Fibroblast of skin of back (primary cell): ENCODE data around the gene PTPRC.
A peak's percentile ranks its signal among the peaks of the same experiment; 100 is the strongest.

Experiments
- DNase-seq: peaks from one replicate; pipeline ENCODE4 v3.0.0-alpha.2; 2013

The PTPRC gene

DNA sequence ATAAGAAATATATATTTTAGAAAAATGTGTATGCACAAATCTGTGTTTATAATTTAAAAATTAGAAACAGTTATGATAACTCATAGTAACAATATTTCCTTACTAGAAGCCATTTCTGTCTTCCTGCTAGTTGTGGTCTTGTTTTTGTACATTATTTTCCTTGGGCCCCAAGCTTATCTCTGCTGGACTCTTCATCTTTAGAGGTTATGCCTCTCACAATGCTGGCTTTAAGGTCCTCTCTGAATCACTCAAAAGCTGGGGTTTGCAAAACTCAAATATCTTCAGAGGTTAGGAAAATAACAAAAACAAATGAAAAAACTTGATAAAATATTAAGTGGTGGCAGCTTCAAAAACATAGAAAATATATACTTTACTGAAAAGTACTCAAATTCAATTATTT is 133.8 kb downstream of the PTPRC start:
- DNase-seq = no peak

DNA sequence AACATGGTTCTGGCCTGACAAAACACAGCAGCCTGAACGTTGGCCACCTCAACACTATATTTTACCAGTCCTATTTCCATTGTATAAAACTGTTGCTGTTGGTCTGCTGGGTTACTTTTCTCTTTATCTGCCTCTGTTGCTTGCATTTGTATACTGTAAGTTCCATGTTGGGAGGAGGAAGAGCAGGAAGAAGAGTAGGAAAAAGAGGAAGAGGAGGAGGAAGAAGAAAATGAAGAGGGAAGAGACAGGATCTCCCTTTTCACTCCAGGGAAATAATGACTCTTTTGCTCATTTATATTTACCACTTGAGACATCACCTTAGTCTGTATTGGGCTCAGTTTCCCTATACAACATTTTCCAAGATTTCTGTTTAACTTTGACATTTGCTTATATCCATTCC is 134.2 kb downstream of the PTPRC start:
- no peak for DNase-seq

DNA sequence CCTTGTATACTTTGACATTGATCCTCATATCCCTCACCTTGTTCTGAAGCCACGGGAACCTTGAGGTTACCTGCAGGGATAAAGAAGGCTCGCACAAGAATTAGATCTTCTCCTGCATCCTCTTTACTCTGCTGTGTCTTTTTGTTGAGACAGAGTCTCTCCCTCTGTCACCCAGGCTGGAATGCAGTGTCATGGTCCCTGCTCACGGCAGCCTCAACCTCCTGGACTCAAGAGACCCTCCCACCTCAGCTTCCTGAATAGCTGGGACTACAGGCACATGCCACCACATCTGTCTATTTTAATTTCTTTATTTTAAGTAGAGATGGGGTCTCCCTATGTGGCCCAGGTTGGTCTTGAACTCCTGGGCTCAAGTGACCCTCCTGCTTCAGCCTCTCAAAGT is 134.7 kb downstream of the PTPRC start:
- no peak for DNase-seq

DNA sequence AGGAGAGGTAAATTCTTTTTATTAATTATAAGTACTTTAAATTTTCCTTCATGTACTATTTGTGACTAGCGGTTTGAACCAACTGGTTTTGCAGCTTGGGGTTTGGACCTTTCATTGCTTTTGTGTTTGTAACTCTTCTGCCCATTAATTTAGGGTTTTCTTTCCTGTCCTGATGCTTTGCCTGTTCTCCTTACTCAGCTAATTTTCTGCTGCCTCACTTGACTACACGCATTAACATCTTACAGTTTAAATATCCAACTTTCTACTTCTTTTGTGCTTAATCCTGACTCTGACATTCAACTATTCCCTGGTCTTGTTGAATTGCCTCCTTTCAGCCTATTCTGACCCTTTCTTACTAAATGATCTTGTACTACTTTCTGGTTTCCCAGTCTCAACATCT is 135.6 kb downstream of the PTPRC start:
- no peak for DNase-seq

DNA sequence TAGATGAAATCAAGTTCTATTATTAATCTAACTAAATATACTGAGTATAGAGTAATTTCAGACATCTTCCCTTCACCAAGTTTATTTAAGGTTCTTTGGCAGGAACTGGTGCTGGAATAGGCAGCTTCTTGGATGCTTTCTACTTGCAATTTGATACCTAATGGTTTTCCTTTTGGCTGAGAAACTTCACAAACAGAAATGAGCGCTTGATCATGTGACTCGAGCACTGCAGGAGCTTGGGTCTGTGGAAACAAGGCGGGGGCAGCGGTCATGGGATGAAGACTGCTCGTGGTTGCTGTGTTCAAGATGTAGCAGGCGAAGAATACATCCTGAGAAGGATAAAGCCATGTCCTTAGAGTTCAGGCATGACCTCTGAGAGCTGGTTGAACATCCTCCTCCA is 136.8 kb downstream of the PTPRC start:
- peak; percentile 16 for DNase-seq

DNA sequence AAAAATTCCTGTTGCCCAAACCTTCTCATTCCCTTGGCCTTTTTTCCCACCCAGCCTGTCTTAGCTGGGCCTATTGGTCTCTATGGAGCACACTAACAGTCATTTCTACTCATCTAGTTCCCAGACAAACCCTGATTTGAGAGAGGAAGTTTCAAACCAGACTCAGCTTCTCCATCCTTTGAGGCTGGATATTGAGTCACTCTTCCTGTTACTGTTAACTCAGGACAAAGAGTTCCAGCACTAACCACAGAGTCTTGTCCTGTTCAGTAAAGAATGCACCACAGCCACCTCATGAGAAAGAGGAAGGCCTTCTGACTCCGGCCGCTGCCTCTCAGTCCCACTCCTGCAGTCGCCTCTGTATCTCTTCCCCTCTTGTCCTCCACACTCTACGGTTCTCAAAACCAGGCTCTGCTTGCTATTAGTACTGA is 137.8 kb downstream of the PTPRC start:
- peak; percentile 98 for DNase-seq

DNA sequence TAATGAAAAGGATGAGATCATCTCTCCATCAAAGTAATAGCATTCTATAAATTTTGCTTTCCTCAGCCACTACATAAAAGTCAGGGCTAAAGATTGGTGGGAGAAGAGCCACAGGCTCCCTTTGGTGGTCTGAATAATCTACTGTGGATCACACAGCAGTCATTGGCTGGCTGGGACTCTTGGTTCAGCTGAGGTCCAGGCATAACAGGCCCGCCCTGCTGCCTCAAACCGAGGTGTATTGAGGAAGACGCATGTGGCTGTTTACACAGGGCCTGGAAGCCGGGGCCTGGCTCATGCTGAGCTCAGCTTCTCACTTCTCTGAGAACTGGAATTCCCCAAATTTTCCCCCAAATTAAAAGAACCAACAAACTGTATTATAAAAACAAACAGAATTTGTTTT is 139.2 kb downstream of the PTPRC start:
- no peak for DNase-seq

DNA sequence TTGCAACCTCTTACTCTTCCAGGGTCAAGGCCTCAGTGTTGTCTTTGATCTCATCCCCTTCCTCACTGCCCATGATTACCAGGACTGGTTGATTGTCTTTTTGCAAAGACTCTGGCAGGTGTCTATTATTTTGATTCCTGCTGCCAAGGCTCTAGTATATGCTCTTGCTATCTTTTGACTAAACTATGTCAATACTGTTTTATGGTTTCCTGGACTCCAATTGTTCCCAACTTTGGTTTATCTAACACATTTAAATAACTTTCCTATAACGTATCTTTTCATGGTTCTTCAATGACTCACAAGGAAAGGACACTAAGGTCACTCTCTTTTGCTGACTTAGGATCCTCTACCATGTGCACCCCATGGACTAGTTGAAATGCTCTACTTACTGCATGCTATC is 141.5 kb downstream of the PTPRC start:
- DNase-seq = peak; percentile 48

DNA sequence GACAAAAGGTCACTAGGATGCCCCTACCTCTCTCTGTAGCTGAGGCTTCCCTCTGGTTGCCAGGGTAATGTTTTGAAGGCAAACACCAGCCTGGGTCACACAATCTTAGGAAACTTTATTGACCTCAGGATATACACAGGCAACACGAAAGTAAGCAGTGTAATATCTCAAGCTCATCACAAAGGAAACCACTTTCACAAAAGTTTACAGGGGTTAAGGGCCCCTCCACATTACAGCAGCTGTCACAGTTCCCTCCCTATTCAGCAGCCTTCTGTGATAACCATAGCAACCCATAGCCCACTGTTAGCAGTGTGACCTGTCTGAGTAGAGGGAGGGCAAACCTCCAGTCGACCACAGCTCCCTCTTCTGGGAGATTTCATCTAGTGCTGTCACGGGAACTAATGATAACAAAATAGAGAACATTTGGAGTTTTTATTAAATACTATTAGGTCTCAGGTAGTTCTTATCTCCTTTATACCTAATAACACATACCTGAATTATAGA is 149.8 kb downstream of the PTPRC start:
- DNase-seq = no peak

DNA sequence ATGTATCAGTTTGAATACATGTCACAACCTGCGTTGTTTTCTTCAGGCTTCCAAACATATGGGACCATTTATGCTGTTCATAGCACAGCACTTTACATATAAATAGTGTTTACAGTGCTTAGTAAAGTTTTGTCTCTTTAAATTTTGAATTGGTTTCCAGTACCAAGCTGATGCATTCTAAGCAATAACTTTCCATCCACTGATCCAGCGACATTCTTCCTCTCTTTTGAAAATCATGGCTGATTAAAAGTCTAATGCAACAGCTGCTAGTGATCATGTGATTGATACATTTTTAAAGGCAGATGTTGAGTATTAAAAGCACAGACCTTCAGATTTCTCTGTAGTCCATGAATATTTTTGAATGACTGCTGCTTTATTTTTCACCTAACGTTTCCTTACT is 154.9 kb downstream of the PTPRC start:
- DNase-seq = no peak

DNA sequence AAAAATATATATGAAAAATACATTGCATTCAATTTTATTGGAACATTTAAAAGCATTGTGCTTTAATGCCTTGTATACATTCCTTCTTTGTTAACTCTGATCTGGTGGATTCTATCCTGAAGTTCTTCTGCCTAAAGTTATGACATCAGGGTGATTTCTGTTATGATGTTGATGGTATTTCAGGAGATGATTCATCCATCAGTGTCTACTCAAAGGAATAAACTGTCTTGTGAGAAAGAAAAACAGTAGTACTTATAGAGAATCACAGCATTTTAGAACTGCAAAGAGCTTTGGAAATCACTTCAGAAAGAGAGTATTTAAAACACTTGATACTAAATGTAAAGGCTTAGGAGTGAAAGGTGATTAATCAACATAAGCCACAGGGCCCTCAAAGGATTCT is 155.7 kb downstream of the PTPRC start:
- DNase-seq = peak; percentile 83

DNA sequence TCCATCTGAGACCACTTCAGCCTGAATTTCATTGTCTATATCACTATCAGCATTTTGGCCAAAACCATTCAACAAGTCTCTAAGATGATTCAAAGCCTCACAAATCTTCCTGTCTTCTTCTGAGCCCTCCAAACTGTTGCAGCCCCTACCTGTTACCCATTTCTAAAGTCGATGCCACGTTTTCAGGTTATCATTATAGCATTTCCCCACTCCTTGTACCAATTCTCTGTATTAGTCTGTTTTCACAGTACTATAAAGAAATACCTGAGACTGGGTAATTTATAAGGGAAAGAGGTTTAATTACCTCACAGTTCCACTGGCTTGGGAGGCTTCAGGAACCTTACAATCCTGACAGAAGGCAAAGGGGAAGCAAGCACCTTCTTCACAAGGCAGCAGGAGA is 158.8 kb downstream of the PTPRC start:
- no peak for DNase-seq

DNA sequence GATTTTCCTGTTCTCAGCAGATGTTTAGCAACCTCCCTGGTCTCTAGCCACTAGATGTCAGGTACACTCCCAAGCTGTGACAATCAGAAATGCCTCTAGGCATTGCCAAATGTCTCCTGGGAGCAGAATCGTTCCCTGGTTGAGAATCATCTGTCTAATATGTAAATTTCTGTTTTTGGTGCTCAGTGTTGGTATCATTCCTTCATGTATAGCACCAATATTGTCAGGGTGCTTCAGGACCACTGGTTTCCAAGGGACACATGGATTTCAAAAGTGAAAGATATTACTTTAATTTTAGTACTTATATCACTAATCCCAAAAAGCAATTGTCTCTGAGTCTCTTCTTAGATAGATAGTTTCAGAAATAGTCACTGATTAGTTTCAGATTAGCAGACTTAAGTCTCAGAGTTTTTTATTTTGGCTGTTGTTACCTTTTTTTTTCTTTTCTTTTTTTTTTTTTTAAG is 160.1 kb downstream of the PTPRC start:
- no peak for DNase-seq

DNA sequence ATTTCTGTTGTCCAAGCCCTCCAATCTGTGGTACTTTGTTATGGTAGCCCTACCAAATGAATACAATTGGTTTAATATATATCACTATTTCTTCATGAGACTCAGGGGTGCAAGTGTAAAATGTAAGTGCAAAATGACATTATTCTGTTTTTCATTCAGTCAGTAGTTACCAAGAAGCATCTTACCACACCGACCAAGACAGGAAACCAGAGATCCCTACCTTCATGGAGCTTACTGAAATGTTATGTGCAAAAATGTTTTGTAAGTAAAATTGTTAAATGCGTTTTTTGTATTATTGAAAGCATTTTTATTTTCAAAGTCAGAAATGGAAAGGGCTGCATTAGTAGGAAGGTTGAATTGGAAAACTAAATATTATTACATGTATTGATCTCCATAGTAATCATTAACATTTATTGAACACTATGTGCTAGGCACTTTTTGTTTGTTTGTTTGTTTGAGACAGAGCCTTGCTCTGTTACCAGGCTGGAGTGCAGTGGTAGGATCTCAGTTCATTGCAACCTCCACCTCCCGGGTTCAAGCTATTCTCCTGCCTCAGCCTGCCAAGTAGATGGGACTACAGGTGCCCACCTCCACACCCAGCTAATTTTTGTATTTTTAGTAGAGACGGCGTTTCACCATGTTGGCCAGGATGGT is 166.8 kb downstream of the PTPRC start:
- no peak for DNase-seq

DNA sequence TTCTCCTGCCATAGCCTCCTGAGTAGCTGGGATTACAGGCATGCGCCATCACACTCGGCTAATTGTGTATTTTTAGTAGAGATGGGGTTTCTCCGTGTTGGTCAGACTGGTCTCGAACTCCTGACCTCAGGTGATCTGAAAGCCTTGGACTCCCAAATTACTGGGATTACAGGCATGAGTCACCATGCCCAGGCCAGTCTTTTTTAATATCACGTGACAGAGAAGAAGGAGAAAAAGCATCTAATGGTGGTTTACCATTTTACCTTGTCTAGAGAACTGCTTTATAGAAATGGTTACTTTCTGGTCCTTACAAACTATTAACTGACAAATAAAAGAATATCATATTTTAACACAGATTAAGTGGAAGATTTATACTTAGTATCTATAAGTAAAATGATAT is 168.0 kb downstream of the PTPRC start:
- no peak for DNase-seq
